ENCODE data around the gene PDE4B.
A peak's percentile ranks its signal among the peaks of the same experiment; 100 is the strongest.
"Not testable (repeated sequence)": the region's sequence is repeated elsewhere in the genome, so short reads cannot be mapped to it uniquely, and the experiment has no call there.

PDE4B gene

DNA sequence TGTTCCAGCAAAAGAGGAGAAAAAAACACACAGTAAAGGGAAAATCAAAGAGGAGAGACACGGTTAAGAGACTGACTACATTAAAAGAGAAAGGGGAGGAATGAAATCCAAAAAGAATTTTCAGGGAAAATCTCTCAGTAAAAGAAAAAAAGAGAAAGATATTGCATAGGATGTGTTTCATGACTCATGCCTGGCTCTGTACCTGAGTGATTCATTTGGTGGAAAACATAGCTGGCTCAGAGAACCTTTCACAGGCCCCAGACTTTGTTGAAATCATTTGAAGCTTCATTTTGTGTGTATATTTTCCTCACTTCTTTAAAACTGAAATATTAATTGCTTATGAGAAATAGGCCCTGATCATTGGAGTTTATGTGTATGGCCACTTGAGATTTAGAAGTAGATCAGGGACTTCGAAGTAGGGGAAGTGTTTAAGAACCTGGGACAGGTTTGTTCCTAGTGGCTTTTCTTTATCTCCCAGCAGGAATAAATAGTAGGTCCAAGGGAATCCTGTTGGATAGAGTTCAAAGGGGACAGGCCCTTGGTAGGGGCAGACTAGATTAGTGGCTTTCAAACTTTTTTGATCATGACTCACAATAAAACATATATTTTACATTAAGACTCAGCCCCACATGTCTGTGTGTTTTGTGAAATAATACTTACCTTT lies 502.1 kb downstream of the PDE4B start:
- DNase-seq = no peak

GRCh38 chr1:66295803-66296202 lies 503.1 kb downstream of the PDE4B start:
- DNase-seq = no peak

GRCh38 chr1:66296370-66296769 lies 503.7 kb downstream of the PDE4B start:
- no peak for DNase-seq

- DNase-seq = no peak
Observed at GRCh38 chr1:66296951-66297350, 504.3 kb downstream of the PDE4B start.

- DNase-seq = no peak
Observed at GRCh38 chr1:66298464-66298863, 505.8 kb downstream of the PDE4B start.

DNA sequence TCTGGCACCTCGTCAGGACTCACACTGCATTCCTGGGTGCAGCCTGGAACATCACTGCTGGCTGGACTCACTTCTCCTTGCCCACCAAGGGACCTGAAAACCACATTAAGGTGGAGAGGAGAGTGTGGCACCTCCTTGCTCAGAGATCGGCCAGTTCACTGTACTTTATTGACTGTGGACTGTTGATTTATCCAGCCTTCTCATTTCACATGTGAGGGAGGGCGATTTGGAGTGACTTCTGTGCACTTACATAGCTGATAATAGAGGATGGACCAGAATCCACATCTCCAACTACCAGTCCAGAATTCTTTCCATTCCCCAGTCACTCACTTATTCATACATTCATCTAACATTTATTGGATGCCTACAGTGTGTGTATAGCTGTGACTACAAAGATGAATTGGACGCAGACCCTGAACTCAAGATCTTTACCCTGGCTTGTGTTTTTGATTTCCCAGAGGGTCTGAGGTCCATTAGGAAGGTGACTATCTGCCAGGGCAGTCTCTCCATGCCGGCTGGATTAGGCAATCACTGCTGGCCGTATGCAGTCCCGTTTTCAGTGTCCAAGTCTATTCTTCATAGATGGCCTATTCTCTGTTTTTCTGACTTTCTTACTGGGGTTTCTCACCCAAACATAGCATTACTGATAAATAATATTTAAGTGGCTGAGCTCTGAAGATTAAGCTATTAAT lies 507.7 kb downstream of the PDE4B start:
- DNase-seq = no peak

- no peak for DNase-seq
Observed at GRCh38 chr1:66300972-66301451, 508.3 kb downstream of the PDE4B start.

- no peak for DNase-seq
Observed at GRCh38 chr1:66302184-66302742, 509.6 kb downstream of the PDE4B start.

- DNase-seq = no peak
Observed at GRCh38 chr1:66302815-66303214, 510.1 kb downstream of the PDE4B start.

GRCh38 chr1:66303646-66304045 lies 511.0 kb downstream of the PDE4B start:
- no peak for DNase-seq

- DNase-seq = no peak
Observed at GRCh38 chr1:66304128-66304527, 511.4 kb downstream of the PDE4B start.

DNA sequence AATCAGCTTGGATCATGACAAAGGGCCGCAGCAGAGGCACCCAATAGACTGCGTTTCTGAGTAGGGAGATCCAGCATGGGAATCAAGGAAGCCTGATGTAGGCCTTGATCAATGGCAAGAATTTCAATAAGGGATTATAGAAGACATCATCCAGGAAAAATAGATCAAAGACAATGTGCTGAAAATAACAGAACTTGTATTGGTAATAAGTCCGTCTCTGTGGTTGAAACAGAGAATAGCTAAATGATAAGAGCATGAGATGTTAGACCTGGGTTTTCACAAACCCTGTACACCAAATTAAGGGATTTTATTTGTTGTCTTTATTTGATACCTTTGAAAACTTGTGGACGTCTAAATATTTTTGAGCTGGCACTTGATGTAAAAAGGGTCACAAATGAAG lies 513.2 kb downstream of the PDE4B start:
- DNase-seq = no peak

DNA sequence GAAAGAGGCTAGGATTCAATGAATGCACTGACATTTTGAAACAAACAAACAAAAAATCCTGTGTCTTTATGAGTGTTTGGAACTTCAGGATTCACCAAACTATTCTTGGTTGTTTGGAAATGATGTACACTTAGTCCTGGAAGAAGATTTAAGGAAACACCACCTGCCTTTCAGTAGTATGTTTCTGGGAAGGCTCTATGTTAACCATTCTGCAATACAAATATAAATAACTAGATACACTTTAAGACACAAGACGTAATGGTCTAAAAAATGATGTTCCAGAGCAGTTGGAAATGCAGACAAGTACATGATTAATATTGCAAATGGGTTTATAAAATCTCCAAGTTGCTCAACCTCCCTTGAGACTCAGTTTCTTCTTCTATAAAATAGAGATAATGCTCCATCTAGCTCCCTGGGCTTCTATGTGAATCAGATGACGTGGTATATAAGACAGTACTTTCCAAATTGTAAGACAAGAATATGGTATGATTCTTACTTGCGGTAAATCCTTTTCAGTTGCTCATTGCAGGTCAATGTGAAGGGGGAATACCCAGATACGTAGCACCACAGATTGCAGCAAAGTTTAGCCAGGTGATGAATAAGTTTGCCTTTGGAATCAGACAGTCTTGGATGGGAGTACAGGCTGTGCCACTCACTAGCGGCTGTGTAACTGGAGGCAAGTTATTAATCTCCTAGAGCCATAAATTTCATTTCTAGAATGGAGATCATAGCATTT lies 516.5 kb downstream of the PDE4B start:
- DNase-seq = no peak

- DNase-seq = no peak
Observed at GRCh38 chr1:66311092-66311491, 518.4 kb downstream of the PDE4B start.

- no peak for DNase-seq
Observed at GRCh38 chr1:66311628-66312027, 518.9 kb downstream of the PDE4B start.

GRCh38 chr1:66312271-66312990 lies 519.7 kb downstream of the PDE4B start:
- no peak for DNase-seq

- no peak for DNase-seq
Observed at GRCh38 chr1:66313429-66313828, 520.7 kb downstream of the PDE4B start.

GRCh38 chr1:66315671-66316070 lies 523.0 kb downstream of the PDE4B start:
- no peak for DNase-seq

- DNase-seq = peak in 1 of 2 donors; percentile 18
Observed at GRCh38 chr1:66316464-66317247, 524.0 kb downstream of the PDE4B start.

DNA sequence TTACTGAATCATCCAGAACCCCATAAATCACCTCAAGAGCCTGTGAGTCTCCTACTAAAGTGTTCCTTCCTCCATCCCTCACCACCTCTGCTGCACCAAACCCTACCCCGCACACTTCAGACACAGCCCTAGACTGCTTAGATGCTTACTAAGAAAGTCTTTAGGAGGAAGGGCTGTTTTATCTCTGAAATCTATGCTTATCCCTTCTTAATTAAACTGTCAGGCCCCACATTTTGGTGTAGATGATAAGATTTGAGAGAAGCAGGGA lies 524.5 kb downstream of the PDE4B start:
- no peak for DNase-seq

GRCh38 chr1:66320231-66320630 lies 527.5 kb downstream of the PDE4B start:
- no peak for DNase-seq

- not testable (repeated sequence) for DNase-seq
Observed at GRCh38 chr1:66322462-66322861, 529.8 kb downstream of the PDE4B start.
